ENCODE results near the gene TMEM52B. TPM values are rescaled to one million over a fixed set of nuclear protein-coding genes. Genes with fewer than 3 reads are reported as not detected.

TMEM52B gene
- total RNA-seq, 1 experiment from 2014 or later, result not detected

- Histone ChIP-seq H3K4me1 (ENCODE audit: insufficient read depth, low read length, poor library complexity, severe bottlenecking) (no peaks in the 10 kb centered on the region), H3K36me3 (ENCODE audit: insufficient read depth, low read length, poor library complexity, severe bottlenecking) (no peaks in the 10 kb centered on the region), H3K27me3 (replicated peaks; ENCODE audit: insufficient read depth, low read depth, low read length, poor library complexity) (no peaks in the 10 kb centered on the region), H3K4me3 (ENCODE audit: low read depth, low read length, poor library complexity, severe bottlenecking) (no peak overlapping the region), H3K27ac (ENCODE audit: low read depth, low read length, poor library complexity, severe bottlenecking) (no peak overlapping the region), H3K9me3 (ENCODE audit: low read depth, low read length, poor library complexity, severe bottlenecking) (no peaks in the 10 kb centered on the region)
- BruUV-seq (replicated peaks), result no TSS peak
- intact Hi-C loops (cut with micrococcal nuclease; ENCODE audit: unreplicated experiment), result no loop called here
- no peak for TF ChIP-seq EZH2 (IDR thresholded peaks at IDR 0.05; ENCODE audit: borderline replicate concordance, low read depth, low read length, poor library complexity, severe bottlenecking)
- CTCF ChIA-PET, result no interaction called here
- no peak for DNase-seq (ENCODE audit: low spot score)
- POLR2A ChIA-PET (ENCODE audit: low non-redundant PET), result no interaction called here
These were observed 11.2 kb upstream of the TMEM52B start for GRCh38 chr12:10167599-10167998.

DNA sequence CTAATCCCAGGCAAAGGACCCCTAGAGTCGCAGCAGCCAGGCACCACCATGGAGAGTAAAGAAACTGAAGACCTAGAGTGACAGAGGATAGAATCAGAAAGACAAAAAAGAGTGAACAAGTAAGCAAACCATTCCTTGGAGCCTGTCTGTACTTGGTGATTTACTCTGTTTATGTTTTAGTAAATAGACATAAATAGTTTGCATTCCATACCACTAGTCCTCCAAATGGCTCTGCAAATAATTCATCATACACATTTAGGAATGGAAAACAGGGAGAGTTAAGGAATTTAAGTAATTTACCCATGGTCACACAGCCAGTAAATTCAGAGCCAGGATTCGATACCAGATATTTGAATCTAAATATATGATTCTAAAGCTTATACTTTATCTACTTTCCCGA is 9.7 kb upstream of the TMEM52B start:
- no peaks in the 10 kb centered on the region for H3K4me1 ChIP-seq (ENCODE audit: insufficient read depth, low read length, poor library complexity, severe bottlenecking)
- no TSS peak for BruUV-seq (replicated peaks)
- ChIA-PET POLR2A (ENCODE audit: low non-redundant PET) (no interaction called here), CTCF (no interaction called here)
- H3K27ac ChIP-seq (ENCODE audit: low read depth, low read length, poor library complexity, severe bottlenecking), result no peak overlapping the region
- TF ChIP-seq EZH2 (IDR thresholded peaks at IDR 0.05; ENCODE audit: borderline replicate concordance, low read depth, low read length, poor library complexity, severe bottlenecking), result no peak
- TF ChIP-seq, protein P1, sequence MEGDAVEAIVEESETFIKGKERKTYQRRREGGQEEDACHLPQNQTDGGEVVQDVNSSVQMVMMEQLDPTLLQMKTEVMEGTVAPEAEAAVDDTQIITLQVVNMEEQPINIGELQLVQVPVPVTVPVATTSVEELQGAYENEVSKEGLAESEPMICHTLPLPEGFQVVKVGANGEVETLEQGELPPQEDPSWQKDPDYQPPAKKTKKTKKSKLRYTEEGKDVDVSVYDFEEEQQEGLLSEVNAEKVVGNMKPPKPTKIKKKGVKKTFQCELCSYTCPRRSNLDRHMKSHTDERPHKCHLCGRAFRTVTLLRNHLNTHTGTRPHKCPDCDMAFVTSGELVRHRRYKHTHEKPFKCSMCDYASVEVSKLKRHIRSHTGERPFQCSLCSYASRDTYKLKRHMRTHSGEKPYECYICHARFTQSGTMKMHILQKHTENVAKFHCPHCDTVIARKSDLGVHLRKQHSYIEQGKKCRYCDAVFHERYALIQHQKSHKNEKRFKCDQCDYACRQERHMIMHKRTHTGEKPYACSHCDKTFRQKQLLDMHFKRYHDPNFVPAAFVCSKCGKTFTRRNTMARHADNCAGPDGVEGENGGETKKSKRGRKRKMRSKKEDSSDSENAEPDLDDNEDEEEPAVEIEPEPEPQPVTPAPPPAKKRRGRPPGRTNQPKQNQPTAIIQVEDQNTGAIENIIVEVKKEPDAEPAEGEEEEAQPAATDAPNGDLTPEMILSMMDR (conservative IDR thresholded peaks at IDR 0.05; ENCODE audit: low read depth, low read length), result no peak
- no peak for DNase-seq (ENCODE audit: low spot score)
- no peaks in the 10 kb centered on the region for H3K27me3 ChIP-seq (replicated peaks; ENCODE audit: insufficient read depth, low read depth, low read length, poor library complexity)
- intact Hi-C loops (cut with micrococcal nuclease; ENCODE audit: unreplicated experiment), result no loop called here
- H3K36me3 ChIP-seq (ENCODE audit: insufficient read depth, low read length, poor library complexity, severe bottlenecking), result no peaks in the 10 kb centered on the region
- no peaks in the 10 kb centered on the region for H3K9me3 ChIP-seq (ENCODE audit: low read depth, low read length, poor library complexity, severe bottlenecking)
- H3K4me3 ChIP-seq (ENCODE audit: low read depth, low read length, poor library complexity, severe bottlenecking), result no peak overlapping the region

GRCh38 chr12:10170216-10170615 is 8.6 kb upstream of the TMEM52B start:
- DNase-seq (ENCODE audit: low spot score), result no peak
- intact Hi-C loops (cut with micrococcal nuclease; ENCODE audit: unreplicated experiment), result no loop called here
- Histone ChIP-seq H3K9me3 (ENCODE audit: low read depth, low read length, poor library complexity, severe bottlenecking) (no peaks in the 10 kb centered on the region), H3K27me3 (replicated peaks; ENCODE audit: insufficient read depth, low read depth, low read length, poor library complexity) (no peaks in the 10 kb centered on the region), H3K36me3 (ENCODE audit: insufficient read depth, low read length, poor library complexity, severe bottlenecking) (no peaks in the 10 kb centered on the region), H3K27ac (ENCODE audit: low read depth, low read length, poor library complexity, severe bottlenecking) (no peak overlapping the region), H3K4me1 (ENCODE audit: insufficient read depth, low read length, poor library complexity, severe bottlenecking) (no peaks in the 10 kb centered on the region), H3K4me3 (ENCODE audit: low read depth, low read length, poor library complexity, severe bottlenecking) (no peak overlapping the region)
- POLR2A ChIA-PET (ENCODE audit: low non-redundant PET), result no interaction called here
- CTCF ChIA-PET, result no interaction called here
- no TSS peak for BruUV-seq (replicated peaks)
- TF ChIP-seq, protein P1 (conservative IDR thresholded peaks at IDR 0.05; ENCODE audit: low read depth, low read length), result no peak
- TF ChIP-seq EZH2 (IDR thresholded peaks at IDR 0.05; ENCODE audit: borderline replicate concordance, low read depth, low read length, poor library complexity, severe bottlenecking), result no peak

GRCh38 chr12:10171973-10172728 is 6.7 kb upstream of the TMEM52B start, which contains the start of gene OLR1:
Gene OLR1 (minus strand): TSS chr12:10172132. CDS start chr12:10172077, 55 bp downstream.
- intact Hi-C loops (cut with micrococcal nuclease; ENCODE audit: unreplicated experiment), result no loop called here
- ChIA-PET CTCF (no interaction called here), POLR2A (ENCODE audit: low non-redundant PET) (no interaction called here)
- no peak within 1 kb of the TSS for H3K27ac ChIP-seq (ENCODE audit: low read depth, low read length, poor library complexity, severe bottlenecking)
- H3K9me3 ChIP-seq (ENCODE audit: low read depth, low read length, poor library complexity, severe bottlenecking), result no peaks in the 10 kb centered on the region
- no peaks in the 10 kb centered on the region for H3K36me3 ChIP-seq (ENCODE audit: insufficient read depth, low read length, poor library complexity, severe bottlenecking)
- TF ChIP-seq EZH2 (IDR thresholded peaks at IDR 0.05; ENCODE audit: borderline replicate concordance, low read depth, low read length, poor library complexity, severe bottlenecking), result no peak
- TF ChIP-seq, protein P1 (conservative IDR thresholded peaks at IDR 0.05; ENCODE audit: low read depth, low read length), result no peak
- H3K27me3 ChIP-seq (replicated peaks; ENCODE audit: insufficient read depth, low read depth, low read length, poor library complexity), result no peaks in the 10 kb centered on the region
- H3K4me3 ChIP-seq (ENCODE audit: low read depth, low read length, poor library complexity, severe bottlenecking), result no peak within 1 kb of the TSS
- no peak for DNase-seq (ENCODE audit: low spot score)
- H3K4me1 ChIP-seq (ENCODE audit: insufficient read depth, low read length, poor library complexity, severe bottlenecking), result no peaks in the 10 kb centered on the region
- BruUV-seq (replicated peaks), result no TSS peak

Data from A673 (cell line).